ENCODE data around the gene NXT1.
"Not testable (repeated sequence)": the region's sequence is repeated elsewhere in the genome, so short reads cannot be mapped to it uniquely, and the experiment has no call there.

NXT1 gene

GRCh38 chr20:23343590-23343989 lies 7.0 kb upstream of the NXT1 start:
- H3K9me3 ChIP-seq (ENCODE audit: control insufficient read depth in 2 of 2, low read length in 2 of 2), result no peaks in the 10 kb centered on the region
- no peaks in the 10 kb centered on the region for H3K36me3 ChIP-seq (ENCODE audit: control insufficient read depth in 2 of 2, insufficient read depth in 2 of 2, low read length in 2 of 2)
- peaks cover 0 to 3% of the 10 kb centered on the region in 2 donors for H3K27me3 ChIP-seq (ENCODE audit: control insufficient read depth in 2 of 2, insufficient read depth in 2 of 2, low read length in 2 of 2)
- H3K4me1 ChIP-seq (ENCODE audit: control insufficient read depth in 2 of 2, insufficient read depth in 2 of 2, low read length in 2 of 2), result peaks cover 0 to 3% of the 10 kb centered on the region in 2 donors
- H3K27ac ChIP-seq (ENCODE audit: low read depth in 2 of 2, low read length in 2 of 2), result no peak overlapping the region
- no peak overlapping the region for H3K4me3 ChIP-seq (ENCODE audit: low read length in 2 of 2)
- H3K9ac ChIP-seq (ENCODE audit: low read depth in 1 of 2, low read length in 2 of 2), result no peak overlapping the region

GRCh38 chr20:23344336-23344735 lies 6.3 kb upstream of the NXT1 start:
- Histone ChIP-seq H3K27me3 (ENCODE audit: control insufficient read depth in 2 of 2, insufficient read depth in 2 of 2, low read length in 2 of 2) (peaks cover 0 to 3% of the 10 kb centered on the region in 2 donors), H3K9me3 (ENCODE audit: control insufficient read depth in 2 of 2, low read length in 2 of 2) (no peaks in the 10 kb centered on the region), H3K4me3 (ENCODE audit: low read length in 2 of 2) (no peak overlapping the region), H3K4me1 (ENCODE audit: control insufficient read depth in 2 of 2, insufficient read depth in 2 of 2, low read length in 2 of 2) (peaks cover 3 to 10% of the 10 kb centered on the region in 2 donors), H3K27ac (ENCODE audit: low read depth in 2 of 2, low read length in 2 of 2) (no peak overlapping the region), H3K36me3 (ENCODE audit: control insufficient read depth in 2 of 2, insufficient read depth in 2 of 2, low read length in 2 of 2) (no peaks in the 10 kb centered on the region), H3K9ac (ENCODE audit: low read depth in 1 of 2, low read length in 2 of 2) (no peak overlapping the region)

GRCh38 chr20:23346002-23346401 lies 4.6 kb upstream of the NXT1 start:
- H3K9me3 ChIP-seq (ENCODE audit: control insufficient read depth in 2 of 2, low read length in 2 of 2), result no peaks in the 10 kb centered on the region
- peaks cover 4 to 13% of the 10 kb centered on the region in 2 donors for H3K4me1 ChIP-seq (ENCODE audit: control insufficient read depth in 2 of 2, insufficient read depth in 2 of 2, low read length in 2 of 2)
- H3K27ac ChIP-seq (ENCODE audit: low read depth in 2 of 2, low read length in 2 of 2), result no peak overlapping the region
- no peaks in the 10 kb centered on the region for H3K36me3 ChIP-seq (ENCODE audit: control insufficient read depth in 2 of 2, insufficient read depth in 2 of 2, low read length in 2 of 2)
- no peak overlapping the region for H3K4me3 ChIP-seq (ENCODE audit: low read length in 2 of 2)
- peaks cover 0 to 3% of the 10 kb centered on the region in 2 donors for H3K27me3 ChIP-seq (ENCODE audit: control insufficient read depth in 2 of 2, insufficient read depth in 2 of 2, low read length in 2 of 2)
- H3K9ac ChIP-seq (ENCODE audit: low read depth in 1 of 2, low read length in 2 of 2), result no peak overlapping the region

DNA sequence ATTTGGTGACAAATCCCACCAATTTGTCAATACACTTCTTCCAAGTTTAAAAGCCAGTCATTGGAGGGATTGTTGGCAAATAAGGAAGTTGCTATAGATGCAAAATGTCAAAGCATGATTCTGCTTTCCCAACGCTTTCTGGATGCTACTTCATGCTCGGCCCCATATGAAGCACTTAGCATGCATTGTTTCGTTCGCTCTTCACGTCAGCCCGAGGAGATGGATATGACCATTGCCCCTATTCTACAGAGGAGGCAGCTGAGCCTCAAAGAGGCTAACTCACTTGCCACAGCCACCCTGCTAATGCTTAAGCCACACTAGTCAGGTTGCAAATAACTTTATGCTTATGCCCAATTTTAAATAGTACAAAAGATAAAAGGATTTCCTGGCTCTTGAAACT lies 2.8 kb upstream of the NXT1 start:
- no peak overlapping the region for H3K4me3 ChIP-seq (ENCODE audit: low read length in 2 of 2)
- no peak overlapping the region for H3K9ac ChIP-seq (ENCODE audit: low read depth in 1 of 2, low read length in 2 of 2)
- peaks cover 16 to 19% of the 10 kb centered on the region in 2 donors for H3K4me1 ChIP-seq (ENCODE audit: control insufficient read depth in 2 of 2, insufficient read depth in 2 of 2, low read length in 2 of 2)
- peaks cover 0 to 3% of the 10 kb centered on the region in 2 donors for H3K27me3 ChIP-seq (ENCODE audit: control insufficient read depth in 2 of 2, insufficient read depth in 2 of 2, low read length in 2 of 2)
- H3K36me3 ChIP-seq (ENCODE audit: control insufficient read depth in 2 of 2, insufficient read depth in 2 of 2, low read length in 2 of 2), result no peaks in the 10 kb centered on the region
- no peak overlapping the region for H3K27ac ChIP-seq (ENCODE audit: low read depth in 2 of 2, low read length in 2 of 2)
- no peaks in the 10 kb centered on the region for H3K9me3 ChIP-seq (ENCODE audit: control insufficient read depth in 2 of 2, low read length in 2 of 2)

- H3K27me3 ChIP-seq (ENCODE audit: control insufficient read depth in 2 of 2, insufficient read depth in 2 of 2, low read length in 2 of 2); H3K9me3 ChIP-seq (ENCODE audit: control insufficient read depth in 2 of 2, low read length in 2 of 2); H3K36me3 ChIP-seq (ENCODE audit: control insufficient read depth in 2 of 2, insufficient read depth in 2 of 2, low read length in 2 of 2); H3K4me3 ChIP-seq (ENCODE audit: low read length in 2 of 2); H3K27ac ChIP-seq (ENCODE audit: low read depth in 2 of 2, low read length in 2 of 2); H3K9ac ChIP-seq (ENCODE audit: low read depth in 1 of 2, low read length in 2 of 2): not testable (repeated sequence)
- H3K4me1 ChIP-seq (ENCODE audit: control insufficient read depth in 2 of 2, insufficient read depth in 2 of 2, low read length in 2 of 2), result peaks cover 16 to 19% of the 10 kb centered on the region in 2 donors
Measured at GRCh38 chr20:23348510-23348909, 2.1 kb upstream of the NXT1 start.

- no peaks in the 10 kb centered on the region for H3K27me3 ChIP-seq (ENCODE audit: control insufficient read depth in 2 of 2, insufficient read depth in 2 of 2, low read length in 2 of 2)
Measured at GRCh38 chr20:23349338-23350195, 1.0 kb upstream of the NXT1 start.

DNA sequence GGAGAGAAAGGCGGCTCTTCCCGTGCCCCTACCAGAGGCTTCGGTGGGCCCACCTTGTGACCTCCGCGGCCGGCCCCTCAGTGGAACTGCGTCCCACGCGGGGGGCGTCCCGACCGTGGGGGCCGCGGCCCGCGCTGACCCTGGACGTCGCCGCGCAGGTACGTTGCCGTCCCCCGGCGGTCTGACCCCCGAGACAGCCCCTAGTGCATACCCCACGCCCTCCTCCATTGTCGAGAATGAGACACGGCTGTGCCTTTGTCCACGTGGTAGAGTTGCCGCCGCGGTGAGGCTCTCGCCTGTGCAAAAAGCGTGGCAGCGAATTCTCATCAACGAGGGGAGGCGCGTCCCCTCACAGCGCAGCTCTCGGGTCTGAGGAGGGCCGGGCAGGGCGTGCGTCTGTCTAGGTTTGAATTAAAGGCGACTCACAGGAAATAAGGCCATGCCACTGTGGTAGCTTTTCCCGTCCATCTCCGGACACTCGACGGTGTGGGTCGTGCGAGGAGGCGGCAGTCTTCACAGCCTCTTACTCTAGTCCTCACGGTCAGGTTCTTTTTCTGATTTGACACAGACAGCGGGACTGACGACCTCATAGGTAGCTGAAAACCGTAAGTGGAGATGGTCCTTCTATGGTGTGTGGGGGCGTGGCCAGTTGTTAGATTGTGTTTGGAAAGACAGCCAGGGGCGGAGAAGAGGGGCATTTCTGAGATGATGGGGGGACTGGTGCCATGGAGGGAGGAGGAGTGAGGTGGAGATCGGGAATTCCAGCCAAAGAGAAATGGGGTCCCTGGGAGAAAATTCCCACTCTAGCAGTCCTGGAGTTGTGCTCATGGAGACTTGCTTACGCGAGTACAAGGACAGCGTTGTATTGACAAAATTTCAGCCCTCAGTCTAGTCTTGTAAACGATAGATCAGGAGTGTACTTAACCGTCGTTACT lies 580 bp downstream of the NXT1 start:
- peaks cover 16 to 19% of the 10 kb centered on the region in 2 donors for H3K4me1 ChIP-seq (ENCODE audit: control insufficient read depth in 2 of 2, insufficient read depth in 2 of 2, low read length in 2 of 2)
- H3K27me3 ChIP-seq (ENCODE audit: control insufficient read depth in 2 of 2, insufficient read depth in 2 of 2, low read length in 2 of 2), result no peaks in the 10 kb centered on the region
- peaks cover 6 to 15% of the 10 kb centered on the region in 2 donors for H3K36me3 ChIP-seq (ENCODE audit: control insufficient read depth in 2 of 2, insufficient read depth in 2 of 2, low read length in 2 of 2)
- H3K4me3 ChIP-seq (ENCODE audit: low read length in 2 of 2), result peak overlapping the region; percentile 70 to 89
- H3K27ac ChIP-seq (ENCODE audit: low read depth in 2 of 2, low read length in 2 of 2), result peak overlapping the region; percentile 99
- peak overlapping the region; percentile 84 to 97 for H3K9ac ChIP-seq (ENCODE audit: low read depth in 1 of 2, low read length in 2 of 2)
- H3K9me3 ChIP-seq (ENCODE audit: control insufficient read depth in 2 of 2, low read length in 2 of 2), result no peaks in the 10 kb centered on the region

More at GRCh38 chr20:23349338-23350195, 1.0 kb upstream of the NXT1 start:
- H3K4me3 ChIP-seq (ENCODE audit: low read length in 2 of 2), result peak overlapping the region; percentile 70 to 89
- H3K36me3 ChIP-seq (ENCODE audit: control insufficient read depth in 2 of 2, insufficient read depth in 2 of 2, low read length in 2 of 2), result peaks cover under 1 to 9% of the 10 kb centered on the region in 2 donors
- H3K27ac ChIP-seq (ENCODE audit: low read depth in 2 of 2, low read length in 2 of 2), result peak overlapping the region; percentile 99
- peaks cover 16 to 19% of the 10 kb centered on the region in 2 donors for H3K4me1 ChIP-seq (ENCODE audit: control insufficient read depth in 2 of 2, insufficient read depth in 2 of 2, low read length in 2 of 2)
- H3K9me3 ChIP-seq (ENCODE audit: control insufficient read depth in 2 of 2, low read length in 2 of 2), result no peaks in the 10 kb centered on the region
- peak overlapping the region; percentile 84 to 97 for H3K9ac ChIP-seq (ENCODE audit: low read depth in 1 of 2, low read length in 2 of 2)

DNA sequence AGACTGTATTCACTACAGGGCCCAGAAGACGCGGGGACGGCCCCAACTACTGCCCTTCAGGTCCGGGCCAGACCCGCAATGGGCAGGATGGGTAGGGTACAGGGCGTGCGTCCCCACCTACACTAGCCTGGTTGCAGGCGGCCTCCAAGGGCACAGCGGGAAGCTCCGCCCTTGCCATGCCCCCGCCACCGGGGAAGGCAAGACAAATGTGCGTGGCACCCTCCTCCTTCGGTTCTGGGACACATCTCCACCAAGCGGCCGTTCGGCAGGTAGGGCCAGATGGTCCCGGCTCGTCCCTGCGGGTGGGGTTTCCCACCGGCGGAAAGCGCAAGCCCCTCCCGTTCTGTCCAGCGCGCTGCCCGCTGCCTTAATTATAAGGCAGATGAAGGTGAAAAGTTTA lies 5.6 kb downstream of the NXT1 start:
- H3K9ac ChIP-seq (ENCODE audit: low read depth in 1 of 2, low read length in 2 of 2), result no peak overlapping the region
- no peaks in the 10 kb centered on the region for H3K9me3 ChIP-seq (ENCODE audit: control insufficient read depth in 2 of 2, low read length in 2 of 2)
- H3K4me3 ChIP-seq (ENCODE audit: low read length in 2 of 2), result no peak overlapping the region
- H3K4me1 ChIP-seq (ENCODE audit: control insufficient read depth in 2 of 2, insufficient read depth in 2 of 2, low read length in 2 of 2), result peaks cover 22 to 33% of the 10 kb centered on the region in 2 donors
- H3K27me3 ChIP-seq (ENCODE audit: control insufficient read depth in 2 of 2, insufficient read depth in 2 of 2, low read length in 2 of 2), result no peaks in the 10 kb centered on the region
- no peak overlapping the region for H3K27ac ChIP-seq (ENCODE audit: low read depth in 2 of 2, low read length in 2 of 2)
- H3K36me3 ChIP-seq (ENCODE audit: control insufficient read depth in 2 of 2, insufficient read depth in 2 of 2, low read length in 2 of 2), result peaks cover 6 to 15% of the 10 kb centered on the region in 2 donors

GRCh38 chr20:23357767-23358562 lies 7.4 kb downstream of the NXT1 start:
- Histone ChIP-seq H3K9ac (ENCODE audit: low read depth in 1 of 2, low read length in 2 of 2) (peak overlapping the region; percentile 91 to 93), H3K4me1 (ENCODE audit: control insufficient read depth in 2 of 2, insufficient read depth in 2 of 2, low read length in 2 of 2) (peaks cover 17 to 30% of the 10 kb centered on the region in 2 donors), H3K4me3 (ENCODE audit: low read length in 2 of 2) (peak overlapping the region; percentile 88 to 91), H3K36me3 (ENCODE audit: control insufficient read depth in 2 of 2, insufficient read depth in 2 of 2, low read length in 2 of 2) (peaks cover 6 to 15% of the 10 kb centered on the region in 2 donors), H3K9me3 (ENCODE audit: control insufficient read depth in 2 of 2, low read length in 2 of 2) (no peaks in the 10 kb centered on the region), H3K27me3 (ENCODE audit: control insufficient read depth in 2 of 2, insufficient read depth in 2 of 2, low read length in 2 of 2) (no peaks in the 10 kb centered on the region), H3K27ac (ENCODE audit: low read depth in 2 of 2, low read length in 2 of 2) (peak overlapping the region; percentile 97)

Measured in mucosa of rectum (tissue), 2 donors.